T-helper 2 cell treated with Interferon-gamma antibody and Interleukin-4, amounts not matched to agents 5 μg/mL and 100 μg/mL, for 36 hours (primary cell): ENCODE data around the gene MAZ.

Source experiments
- DNase-seq: peaks from one replicate; pipeline ENCODE4 v3.0.0; 2021; ENCODE audit warnings: low spot score
- H3K27ac Mint-ChIP-seq: one replicate; pipeline ENCODE4 v1.8.0; 2021; ENCODE audit warnings: mild to moderate bottlenecking, mixed read lengths
- H3K27me3 Mint-ChIP-seq: one replicate; pipeline ENCODE4 v1.8.0; 2021; ENCODE audit warnings: low read depth, mixed read lengths
- H3K36me3 Mint-ChIP-seq: one replicate; pipeline ENCODE4 v1.8.0; 2021; ENCODE audit warnings: low read depth, mixed read lengths
- H3K4me1 Mint-ChIP-seq: one replicate; pipeline ENCODE4 v1.8.0; 2021; ENCODE audit warnings: low read depth, mixed read lengths
- H3K4me3 Mint-ChIP-seq: one replicate; pipeline ENCODE4 v1.8.0; 2022; ENCODE audit warnings: mild to moderate bottlenecking, moderate library complexity, mixed read lengths
- H3K9me3 Mint-ChIP-seq: one replicate; pipeline ENCODE4 v1.8.0; 2021; ENCODE audit warnings: mixed read lengths

Gene MAZ

GRCh38 chr16:29857133-29857760 is 50.9 kb downstream of the MAZ start:
- Mint-ChIP-seq H3K27ac (no peak overlapping the region), H3K4me3 (no peak overlapping the region), H3K9me3 (no peaks in the 10 kb centered on the region), H3K36me3 (peaks cover 23% of the 10 kb centered on the region), H3K27me3 (no peaks in the 10 kb centered on the region), H3K4me1 (peaks cover 10% of the 10 kb centered on the region)
- no peak for DNase-seq

GRCh38 chr16:29858149-29858849 is 52.0 kb downstream of the MAZ start:
- H3K4me3 Mint-ChIP-seq: no peak overlapping the region
- no peak for DNase-seq
- peaks cover 23% of the 10 kb centered on the region for H3K36me3 Mint-ChIP-seq
- H3K27ac Mint-ChIP-seq: no peak overlapping the region
- H3K9me3 Mint-ChIP-seq: no peaks in the 10 kb centered on the region
- H3K27me3 Mint-ChIP-seq: no peaks in the 10 kb centered on the region
- H3K4me1 Mint-ChIP-seq: peaks cover 12% of the 10 kb centered on the region

- Mint-ChIP-seq H3K4me3 (no peak overlapping the region), H3K27ac (no peak overlapping the region), H3K4me1 (peaks cover 12% of the 10 kb centered on the region), H3K27me3 (no peaks in the 10 kb centered on the region), H3K36me3 (peaks cover 23% of the 10 kb centered on the region), H3K9me3 (no peaks in the 10 kb centered on the region)
- no peak for DNase-seq
Observed at GRCh38 chr16:29858974-29859373, 52.6 kb downstream of the MAZ start.

- Mint-ChIP-seq H3K4me3 (peak overlapping the region; percentile 99), H3K27ac (no peak overlapping the region), H3K9me3 (no peaks in the 10 kb centered on the region)
Observed at GRCh38 chr16:29860218-29860617, 53.9 kb downstream of the MAZ start.

More at GRCh38 chr16:29860218-29860617, 53.9 kb downstream of the MAZ start:
- no peaks in the 10 kb centered on the region for H3K27me3 Mint-ChIP-seq
- peaks cover 23% of the 10 kb centered on the region for H3K36me3 Mint-ChIP-seq
- peaks cover 12% of the 10 kb centered on the region for H3K4me1 Mint-ChIP-seq
- no peak for DNase-seq
